Right lobe of liver (tissue), 4 donors: Measurements from ENCODE around the gene POGLUT2.

Experiments used
- POLR2A ChIP-seq: fragments of 450-650 bp; IDR thresholded peaks from one replicate; pipeline ENCODE4 v1.6.1; 2017; ENCODE audit warnings: antibody characterized with exemption, mild to moderate bottlenecking
- TF ChIP-seq, protein P1 (sequence below), 4 donors: fragments of 200-600 bp in 3 of 4; fragments of 450-650 bp in 1 of 4; IDR thresholded peaks; one replicate each; pipeline versions ENCODE4 v1.5.1 to v1.8.0; 2016 to 2022; ENCODE audit warnings: antibody characterized with exemption in 4 of 4, mild to moderate bottlenecking in 2 of 4
- donor health status: DM: no; HTN: no; CAD: no.
- donor health status: DM: no; HTN: no; CAD: no.
- donor health status: DM: no; HTN: yes; CAD: no.

- no peak for TF ChIP-seq POLR2A
- TF ChIP-seq, protein P1, sequence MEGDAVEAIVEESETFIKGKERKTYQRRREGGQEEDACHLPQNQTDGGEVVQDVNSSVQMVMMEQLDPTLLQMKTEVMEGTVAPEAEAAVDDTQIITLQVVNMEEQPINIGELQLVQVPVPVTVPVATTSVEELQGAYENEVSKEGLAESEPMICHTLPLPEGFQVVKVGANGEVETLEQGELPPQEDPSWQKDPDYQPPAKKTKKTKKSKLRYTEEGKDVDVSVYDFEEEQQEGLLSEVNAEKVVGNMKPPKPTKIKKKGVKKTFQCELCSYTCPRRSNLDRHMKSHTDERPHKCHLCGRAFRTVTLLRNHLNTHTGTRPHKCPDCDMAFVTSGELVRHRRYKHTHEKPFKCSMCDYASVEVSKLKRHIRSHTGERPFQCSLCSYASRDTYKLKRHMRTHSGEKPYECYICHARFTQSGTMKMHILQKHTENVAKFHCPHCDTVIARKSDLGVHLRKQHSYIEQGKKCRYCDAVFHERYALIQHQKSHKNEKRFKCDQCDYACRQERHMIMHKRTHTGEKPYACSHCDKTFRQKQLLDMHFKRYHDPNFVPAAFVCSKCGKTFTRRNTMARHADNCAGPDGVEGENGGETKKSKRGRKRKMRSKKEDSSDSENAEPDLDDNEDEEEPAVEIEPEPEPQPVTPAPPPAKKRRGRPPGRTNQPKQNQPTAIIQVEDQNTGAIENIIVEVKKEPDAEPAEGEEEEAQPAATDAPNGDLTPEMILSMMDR (IDR thresholded peaks at IDR 0.05), result no peak
These were observed 27.3 kb downstream of the POGLUT2 start for GRCh38 chr13:102771298-102772041.
